ENCODE measurements around the gene PLXNA4. TPM values are rescaled to one million over a fixed set of nuclear protein-coding genes. Genes with fewer than 3 reads are reported as not detected.

Gene PLXNA4
- total and polyA plus RNA-seq, 8 donors, result 0.15 to 12.8 (median 1.6) TPM

DNA sequence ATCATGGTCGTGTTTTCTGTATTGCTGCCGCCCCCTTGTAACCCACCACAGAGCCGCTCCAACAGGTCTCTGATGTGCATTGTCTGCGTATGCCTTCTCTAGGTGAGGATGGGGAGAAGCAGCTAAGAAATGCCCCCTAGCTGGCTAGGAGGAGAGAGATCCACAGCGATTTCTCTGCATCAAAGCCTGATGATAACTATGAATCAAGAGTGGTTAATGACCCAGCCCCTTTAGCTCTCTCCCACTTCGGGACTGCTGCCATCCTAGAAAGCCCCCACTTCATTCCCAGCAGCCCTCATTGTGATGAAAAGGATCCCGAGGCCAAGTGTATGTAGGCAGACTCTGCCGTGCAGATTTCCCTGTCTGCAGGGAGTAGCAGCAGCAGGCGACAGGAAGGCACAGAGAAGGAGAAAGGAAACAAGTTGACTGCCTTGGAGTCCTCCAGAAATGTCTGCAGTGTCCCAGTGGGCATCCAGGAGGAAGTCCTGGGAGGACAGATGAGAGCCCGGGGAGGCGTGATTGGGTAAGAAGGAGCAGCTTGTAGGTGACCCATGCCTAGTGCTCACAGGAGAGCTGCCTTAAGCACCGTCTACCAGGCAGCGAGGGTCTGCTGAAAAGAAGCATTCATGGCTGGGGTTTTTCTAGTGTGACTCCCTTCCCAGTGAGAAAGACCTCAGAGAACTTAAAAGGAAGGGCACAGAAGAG, 2.9 kb downstream of the PLXNA4 start:
- intact Hi-C loops (cut with DNase I; ENCODE audit: low total_unique reads), result no loop called here
- Histone ChIP-seq H3K4me3 (no peak overlapping the region), H3K27me3 (peaks cover 11 to 95% (median 57%) of the 10 kb centered on the region in 3 donors), H3K27ac (no peak overlapping the region), H3K9me3 (no peaks in the 10 kb centered on the region), H3K36me3 (no peaks in the 10 kb centered on the region), H3K4me1 (peaks cover 15 to 31% (median 24%) of the 10 kb centered on the region in 4 donors)
- TF ChIP-seq, protein P1, sequence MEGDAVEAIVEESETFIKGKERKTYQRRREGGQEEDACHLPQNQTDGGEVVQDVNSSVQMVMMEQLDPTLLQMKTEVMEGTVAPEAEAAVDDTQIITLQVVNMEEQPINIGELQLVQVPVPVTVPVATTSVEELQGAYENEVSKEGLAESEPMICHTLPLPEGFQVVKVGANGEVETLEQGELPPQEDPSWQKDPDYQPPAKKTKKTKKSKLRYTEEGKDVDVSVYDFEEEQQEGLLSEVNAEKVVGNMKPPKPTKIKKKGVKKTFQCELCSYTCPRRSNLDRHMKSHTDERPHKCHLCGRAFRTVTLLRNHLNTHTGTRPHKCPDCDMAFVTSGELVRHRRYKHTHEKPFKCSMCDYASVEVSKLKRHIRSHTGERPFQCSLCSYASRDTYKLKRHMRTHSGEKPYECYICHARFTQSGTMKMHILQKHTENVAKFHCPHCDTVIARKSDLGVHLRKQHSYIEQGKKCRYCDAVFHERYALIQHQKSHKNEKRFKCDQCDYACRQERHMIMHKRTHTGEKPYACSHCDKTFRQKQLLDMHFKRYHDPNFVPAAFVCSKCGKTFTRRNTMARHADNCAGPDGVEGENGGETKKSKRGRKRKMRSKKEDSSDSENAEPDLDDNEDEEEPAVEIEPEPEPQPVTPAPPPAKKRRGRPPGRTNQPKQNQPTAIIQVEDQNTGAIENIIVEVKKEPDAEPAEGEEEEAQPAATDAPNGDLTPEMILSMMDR (IDR thresholded peaks at IDR 0.05), result no peak
- no peak for TF ChIP-seq EP300 (IDR thresholded peaks at IDR 0.05)
- TF ChIP-seq POLR2AphosphoS5 (IDR thresholded peaks at IDR 0.05), result no peak
- TF ChIP-seq POLR2A (IDR thresholded peaks at IDR 0.05), result no peak
- 17 to 27% (median 19%) methylated on average over 13 of the region's 13 CpGs for WGBS, 5 donors
- no peak for DNase-seq

DNA sequence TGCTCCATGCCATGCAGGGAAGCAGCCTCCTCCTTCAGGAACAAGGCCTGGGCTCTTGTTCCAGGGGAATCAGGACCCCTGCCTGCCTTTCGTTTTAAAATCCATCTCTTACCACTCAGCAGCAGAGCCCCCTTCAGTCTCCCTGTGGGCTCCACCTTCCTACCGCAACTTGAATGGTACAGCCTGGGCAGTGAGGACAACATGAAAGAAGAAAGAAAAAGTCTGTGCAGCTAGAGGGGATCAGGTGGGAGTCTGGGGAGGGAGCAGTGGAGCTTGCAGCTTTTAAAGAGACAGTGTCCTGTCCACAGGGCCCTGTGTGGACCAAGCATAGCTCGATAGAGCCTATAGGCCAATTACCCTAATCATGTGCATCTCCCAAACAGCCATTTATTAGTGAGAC, 3.7 kb downstream of the PLXNA4 start:
- TF ChIP-seq, protein P1 (IDR thresholded peaks at IDR 0.05), result no peak
- TF ChIP-seq POLR2AphosphoS5 (IDR thresholded peaks at IDR 0.05), result no peak
- TF ChIP-seq EP300 (IDR thresholded peaks at IDR 0.05), result no peak
- no peak for TF ChIP-seq POLR2A (IDR thresholded peaks at IDR 0.05)
- peaks cover 15 to 27% (median 22%) of the 10 kb centered on the region in 4 donors for H3K4me1 ChIP-seq
- no peaks in the 10 kb centered on the region for H3K9me3 ChIP-seq
- intact Hi-C loops (cut with DNase I; ENCODE audit: low total_unique reads), result no loop called here
- H3K27me3 ChIP-seq, result peaks cover 11 to 86% (median 53%) of the 10 kb centered on the region in 3 donors
- no peak overlapping the region for H3K4me3 ChIP-seq
- no peaks in the 10 kb centered on the region for H3K36me3 ChIP-seq
- DNase-seq, result no peak
- H3K27ac ChIP-seq, result no peak overlapping the region
- WGBS, 5 donors, result 25 to 55% (median 35%) methylated on average over 3 of the region's 3 CpGs

DNA sequence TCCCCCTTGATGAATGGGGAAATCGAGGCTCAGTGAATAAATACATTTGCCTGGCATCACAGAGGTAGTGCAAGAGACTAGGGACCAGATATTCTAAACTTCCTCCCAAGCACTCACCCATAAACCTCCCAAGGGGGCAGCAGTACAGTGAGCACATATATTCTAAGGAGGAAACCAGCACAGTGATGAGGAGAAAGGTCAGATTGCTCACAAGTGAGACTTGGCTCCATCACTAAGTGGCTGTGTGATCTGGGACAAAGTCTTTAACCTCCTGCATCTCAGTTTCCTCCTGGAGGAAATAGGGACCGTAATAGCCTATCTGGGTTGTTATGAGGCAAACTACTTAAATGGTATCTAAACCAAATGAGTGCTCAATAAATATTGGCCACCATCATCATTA, 4.3 kb downstream of the PLXNA4 start:
- H3K4me3 ChIP-seq, result no peak overlapping the region

DNA sequence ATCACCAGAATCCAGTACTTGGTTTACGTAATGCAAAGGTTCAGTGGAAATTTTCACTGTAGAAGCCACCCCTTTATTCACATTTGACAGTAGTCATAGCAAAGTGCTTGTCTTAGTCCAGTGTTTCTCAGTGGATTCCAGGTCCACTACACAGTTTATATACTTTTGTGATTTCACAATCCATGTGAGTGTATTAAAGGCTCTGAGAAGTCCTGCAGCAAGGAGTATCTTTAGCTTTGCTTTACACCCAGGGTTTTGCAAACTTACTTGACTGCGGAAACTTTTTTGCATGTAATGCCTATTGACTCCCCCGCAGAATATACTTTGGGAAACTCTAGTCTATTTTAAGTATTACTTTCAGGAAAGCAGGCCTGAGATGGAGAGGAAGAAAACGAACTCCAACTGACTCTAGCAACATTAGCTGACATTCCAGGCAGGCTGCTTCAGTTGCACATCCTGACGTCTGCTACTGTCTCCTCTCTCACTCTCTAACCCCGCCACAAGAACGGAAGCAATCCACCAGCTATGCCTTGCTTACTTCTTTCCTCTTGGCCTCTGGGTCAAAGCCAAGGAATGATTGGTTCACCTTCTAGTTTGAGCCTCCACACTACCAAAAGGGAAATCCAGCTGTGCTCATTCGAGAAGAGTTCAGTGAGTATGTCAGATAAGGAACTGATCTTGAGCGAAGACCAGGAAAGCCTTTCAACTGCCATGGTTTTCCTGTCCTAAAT, 6.2 kb downstream of the PLXNA4 start:
- H3K4me1 ChIP-seq, result peaks cover 0 to 7% (median 1%) of the 10 kb centered on the region in 4 donors
- no peak overlapping the region for H3K27ac ChIP-seq
- no peak for DNase-seq
- peaks cover 6 to 76% (median 33%) of the 10 kb centered on the region in 3 donors for H3K27me3 ChIP-seq
- intact Hi-C loops (cut with DNase I; ENCODE audit: low total_unique reads), result no loop called here
- H3K9me3 ChIP-seq, result no peaks in the 10 kb centered on the region
- no peak overlapping the region for H3K4me3 ChIP-seq
- no peaks in the 10 kb centered on the region for H3K36me3 ChIP-seq
- WGBS, 5 donors, result 52 to 71% (median 61%) methylated on average over 9 of the region's 9 CpGs
- TF ChIP-seq POLR2A (IDR thresholded peaks at IDR 0.05) (no peak), POLR2AphosphoS5 (IDR thresholded peaks at IDR 0.05) (no peak), EP300 (IDR thresholded peaks at IDR 0.05) (no peak)
- TF ChIP-seq, protein P1 (IDR thresholded peaks at IDR 0.05), result no peak

More for the DNA sequence above, 4.3 kb downstream of the PLXNA4 start:
- no peak for TF ChIP-seq POLR2AphosphoS5 (IDR thresholded peaks at IDR 0.05)
- TF ChIP-seq POLR2A (IDR thresholded peaks at IDR 0.05), result no peak
- TF ChIP-seq, protein P1 (IDR thresholded peaks at IDR 0.05), result no peak
- TF ChIP-seq EP300 (IDR thresholded peaks at IDR 0.05), result no peak
- intact Hi-C loops (cut with DNase I; ENCODE audit: low total_unique reads), result no loop called here
- peaks cover 15 to 23% (median 18%) of the 10 kb centered on the region in 4 donors for H3K4me1 ChIP-seq
- H3K9me3 ChIP-seq, result no peaks in the 10 kb centered on the region
- DNase-seq, result no peak
- peaks cover 11 to 85% (median 49%) of the 10 kb centered on the region in 3 donors for H3K27me3 ChIP-seq
- no peaks in the 10 kb centered on the region for H3K36me3 ChIP-seq
- H3K27ac ChIP-seq, result no peak overlapping the region
- WGBS, 5 donors, result 59 to 69% (median 65%) methylated on average over 2 of the region's 2 CpGs

All from stomach (tissue), 9 donors.